ENCODE results near the gene MYL7.

The MYL7 gene

DNA sequence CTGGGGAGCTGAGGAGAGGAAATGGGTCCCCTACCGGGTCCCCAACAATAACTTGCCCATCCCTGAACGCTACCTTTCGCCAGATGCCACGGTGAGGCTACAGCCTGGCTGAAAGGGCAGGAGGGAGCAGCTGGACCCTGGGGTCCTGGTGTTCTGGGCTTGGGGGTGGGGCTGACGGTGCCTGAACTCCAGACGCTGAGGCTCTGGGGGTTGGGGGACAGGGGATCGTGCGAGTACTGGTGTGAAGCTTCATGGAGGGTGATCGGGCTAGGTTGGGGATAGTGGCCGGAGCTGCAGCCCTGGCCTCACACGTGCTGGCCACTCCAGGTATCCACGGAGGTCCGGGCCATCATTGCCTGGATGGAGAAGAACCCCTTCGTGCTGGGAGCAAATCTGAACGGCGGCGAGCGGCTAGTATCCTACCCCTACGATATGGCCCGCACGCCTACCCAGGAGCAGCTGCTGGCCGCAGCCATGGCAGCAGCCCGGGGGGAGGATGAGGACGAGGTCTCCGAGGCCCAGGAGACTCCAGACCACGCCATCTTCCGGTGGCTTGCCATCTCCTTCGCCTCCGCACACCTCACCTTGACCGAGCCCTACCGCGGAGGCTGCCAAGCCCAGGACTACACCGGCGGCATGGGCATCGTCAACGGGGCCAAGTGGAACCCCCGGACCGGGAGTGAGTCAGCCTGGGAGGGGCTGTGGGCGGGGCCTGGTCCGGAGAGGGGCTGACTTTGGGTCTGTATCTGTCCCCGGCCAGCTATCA lies 28.7 kb downstream of the MYL7 start:
- peak; percentile 36 for DNase-seq

GRCh38 chr7:44111761-44112160 lies 29.4 kb downstream of the MYL7 start:
- no peak for DNase-seq

DNA sequence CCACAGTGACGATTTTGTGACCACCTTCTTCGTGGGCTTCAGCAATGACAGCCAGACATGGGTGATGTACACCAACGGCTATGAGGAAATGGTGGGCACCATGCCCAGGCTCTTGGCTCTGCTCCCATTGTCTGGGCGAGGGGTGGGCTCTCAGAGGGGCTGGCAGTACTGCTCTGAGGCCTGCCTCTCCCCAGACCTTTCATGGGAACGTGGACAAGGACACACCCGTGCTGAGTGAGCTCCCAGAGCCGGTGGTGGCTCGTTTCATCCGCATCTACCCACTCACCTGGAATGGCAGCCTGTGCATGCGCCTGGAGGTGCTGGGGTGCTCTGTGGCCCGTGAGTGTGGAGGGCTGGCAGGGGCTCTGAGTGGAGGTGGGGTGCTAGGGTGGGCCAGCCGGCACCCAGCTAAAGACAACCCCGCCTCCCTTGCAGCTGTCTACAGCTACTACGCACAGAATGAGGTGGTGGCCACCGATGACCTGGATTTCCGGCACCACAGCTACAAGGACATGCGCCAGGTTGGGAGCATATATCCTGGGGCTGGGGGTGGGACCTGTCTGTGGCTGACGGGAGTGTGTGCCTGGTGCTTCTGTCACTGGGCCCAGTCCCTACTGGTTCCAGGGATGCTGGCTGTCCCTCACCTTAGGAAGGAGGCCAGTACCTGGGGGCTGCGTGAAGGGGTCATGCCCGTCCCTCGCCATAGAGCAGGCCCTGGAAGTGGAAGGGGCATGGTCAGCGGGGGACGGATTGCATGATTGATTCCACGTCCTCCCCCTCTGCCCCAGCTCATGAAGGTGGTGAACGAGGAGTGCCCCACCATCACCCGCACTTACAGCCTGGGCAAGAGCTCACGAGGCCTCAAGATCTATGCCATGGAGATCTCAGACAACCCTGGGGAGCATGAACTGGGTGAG lies 30.2 kb downstream of the MYL7 start:
- no peak for DNase-seq

GRCh38 chr7:44109991-44110390 lies 31.1 kb downstream of the MYL7 start:
- no peak for DNase-seq

- DNase-seq = no peak
These were observed 32.1 kb downstream of the MYL7 start for GRCh38 chr7:44108768-44109750.

DNA sequence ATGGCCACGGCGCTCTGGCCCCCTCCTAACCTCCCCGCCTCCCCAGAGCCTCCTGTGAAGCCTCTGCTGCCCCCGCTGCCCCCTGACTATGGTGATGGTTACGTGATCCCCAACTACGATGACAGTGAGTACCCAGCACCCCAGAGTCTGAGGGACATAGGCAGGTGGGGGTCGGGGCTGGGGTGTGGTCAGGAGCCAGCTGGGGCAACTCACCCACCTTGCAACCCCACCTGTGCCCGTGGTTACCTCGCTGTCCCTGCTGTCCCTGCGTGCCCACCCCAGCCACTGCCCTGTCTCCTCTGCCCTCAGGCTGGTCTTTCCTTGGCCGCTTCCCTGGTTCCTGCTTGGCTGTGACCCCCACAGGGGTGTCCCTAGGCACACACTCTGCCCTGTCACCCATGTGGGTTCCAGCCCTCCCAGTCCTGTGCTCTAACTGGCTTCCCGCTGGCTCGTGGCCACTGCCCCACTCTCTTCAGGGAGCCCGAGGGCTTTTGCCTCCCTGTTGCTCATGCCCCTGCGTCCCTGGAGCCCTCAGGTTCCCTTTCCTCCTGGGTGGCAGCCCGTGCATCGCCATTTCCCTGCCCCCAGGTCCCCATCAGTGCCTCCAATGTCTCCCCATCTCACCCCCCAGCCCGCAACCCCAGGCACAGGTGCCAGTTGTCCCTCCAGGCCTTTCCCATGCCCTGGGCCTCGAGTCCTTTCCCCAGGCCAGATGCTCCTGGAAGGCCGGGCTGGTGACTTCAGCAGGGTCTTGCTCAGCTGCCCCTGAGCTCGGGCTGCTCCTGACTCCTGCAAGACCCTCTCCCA lies 33.0 kb downstream of the MYL7 start:
- DNase-seq = no peak

- no peak for DNase-seq
These were observed 33.8 kb downstream of the MYL7 start for GRCh38 chr7:44107116-44107960.

DNA sequence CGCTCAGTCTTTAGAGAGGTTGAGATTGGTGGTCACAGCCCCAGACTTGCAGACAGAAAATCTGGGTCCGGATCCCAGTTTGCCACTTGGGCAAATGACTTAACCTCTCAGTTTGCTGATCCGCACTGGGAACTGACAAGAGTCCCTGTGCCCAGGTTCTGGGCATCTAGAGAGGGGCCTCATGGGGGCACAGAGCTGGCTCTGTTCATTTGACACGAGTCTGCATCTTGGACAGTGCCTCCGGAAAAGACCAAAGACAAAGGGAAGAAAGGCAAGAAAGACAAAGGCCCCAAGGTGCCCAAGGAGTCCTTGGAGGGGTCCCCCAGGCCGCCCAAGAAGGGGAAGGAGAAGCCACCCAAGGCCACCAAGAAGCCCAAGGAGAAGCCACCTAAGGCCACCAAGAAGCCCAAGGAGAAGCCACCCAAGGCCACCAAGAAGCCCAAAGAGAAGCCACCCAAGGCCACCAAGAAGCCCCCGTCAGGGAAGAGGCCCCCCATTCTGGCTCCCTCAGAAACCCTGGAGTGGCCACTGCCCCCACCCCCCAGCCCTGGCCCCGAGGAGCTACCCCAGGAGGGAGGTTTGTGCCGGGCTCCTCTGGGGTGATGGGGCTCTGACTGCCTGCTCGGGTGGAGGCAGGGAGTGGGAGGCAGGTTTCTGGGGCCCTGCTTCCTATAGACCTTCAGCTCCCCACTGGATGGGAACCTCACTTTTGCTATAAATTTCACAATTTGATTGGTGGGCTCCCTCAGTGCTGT lies 34.6 kb downstream of the MYL7 start:
- DNase-seq = no peak

- no peak for DNase-seq
These were observed 35.3 kb downstream of the MYL7 start for GRCh38 chr7:44105832-44106231.

GRCh38 chr7:44104860-44105771 lies 36.0 kb downstream of the MYL7 start:
- peak; percentile 67 for DNase-seq

GRCh38 chr7:44103923-44104859 lies 36.9 kb downstream of the MYL7 start, which contains the start of gene AEBP1:
Gene AEBP1, plus strand, starts transcription at chr7:44104345. Its CDS starts 321 bp downstream, at chr7:44104666.
- no peak for DNase-seq

DNA sequence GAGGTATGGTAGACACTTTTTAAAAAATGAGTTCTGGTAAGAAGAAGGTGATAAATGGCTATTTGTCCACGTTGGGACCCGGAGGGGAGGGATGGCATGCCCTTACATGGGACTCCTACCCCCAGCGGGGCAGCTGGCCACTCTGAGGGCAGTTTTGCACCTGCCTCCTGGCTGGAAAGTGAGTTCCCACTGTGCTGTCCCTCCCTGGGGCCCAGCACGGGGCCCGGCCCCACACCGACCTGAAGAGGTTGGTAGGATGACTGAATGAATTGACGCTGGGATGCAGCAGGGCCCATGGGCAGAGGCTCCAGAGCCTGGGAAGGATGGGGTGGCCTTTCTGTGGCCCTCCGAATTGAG lies 37.6 kb downstream of the MYL7 start:
- DNase-seq = peak; percentile 39

GRCh38 chr7:44102846-44103565 lies 38.1 kb downstream of the MYL7 start:
- DNase-seq = no peak

DNA sequence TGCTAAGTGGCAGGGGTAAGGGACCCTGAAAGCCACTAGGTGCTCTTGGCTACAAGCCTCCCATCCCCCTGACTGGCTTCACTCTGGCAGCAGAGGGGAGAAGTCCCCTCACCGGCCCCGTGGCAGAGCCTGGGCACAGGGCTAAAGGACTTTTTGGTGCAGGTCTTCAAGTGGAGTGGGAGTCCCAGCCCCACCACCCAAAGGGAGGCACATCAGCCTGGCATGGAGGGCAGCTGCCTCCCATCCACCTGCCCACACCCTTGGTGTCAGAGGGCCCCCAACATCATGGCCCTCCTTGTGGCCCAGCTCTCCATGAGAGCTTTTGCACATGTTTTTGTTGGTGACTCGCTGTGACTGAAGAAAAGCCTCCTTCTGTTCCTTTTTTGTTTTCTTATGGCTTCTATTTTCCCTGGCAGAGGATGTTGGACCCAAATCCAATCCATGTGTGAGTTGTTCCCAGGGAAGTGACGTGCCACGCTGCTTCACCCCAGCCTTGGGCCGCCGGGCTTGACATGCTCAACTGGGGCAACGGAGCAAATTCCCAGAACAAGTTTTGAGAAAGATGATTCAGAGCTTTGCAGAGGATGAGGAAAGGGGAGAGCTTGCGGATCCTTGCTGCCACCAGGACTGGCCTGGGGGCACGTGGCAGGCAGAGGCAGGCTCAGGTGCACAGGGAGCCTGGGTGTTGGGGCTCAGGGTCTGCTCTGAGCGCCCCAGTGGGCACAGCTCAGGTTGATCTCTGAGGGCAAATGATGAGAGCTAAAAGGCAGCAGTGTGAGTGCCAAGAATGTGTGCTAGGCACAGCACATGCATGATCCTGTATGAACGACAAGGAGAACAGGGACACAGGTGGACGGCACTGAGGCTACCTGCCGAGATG lies 38.9 kb downstream of the MYL7 start:
- no peak for DNase-seq

DNA sequence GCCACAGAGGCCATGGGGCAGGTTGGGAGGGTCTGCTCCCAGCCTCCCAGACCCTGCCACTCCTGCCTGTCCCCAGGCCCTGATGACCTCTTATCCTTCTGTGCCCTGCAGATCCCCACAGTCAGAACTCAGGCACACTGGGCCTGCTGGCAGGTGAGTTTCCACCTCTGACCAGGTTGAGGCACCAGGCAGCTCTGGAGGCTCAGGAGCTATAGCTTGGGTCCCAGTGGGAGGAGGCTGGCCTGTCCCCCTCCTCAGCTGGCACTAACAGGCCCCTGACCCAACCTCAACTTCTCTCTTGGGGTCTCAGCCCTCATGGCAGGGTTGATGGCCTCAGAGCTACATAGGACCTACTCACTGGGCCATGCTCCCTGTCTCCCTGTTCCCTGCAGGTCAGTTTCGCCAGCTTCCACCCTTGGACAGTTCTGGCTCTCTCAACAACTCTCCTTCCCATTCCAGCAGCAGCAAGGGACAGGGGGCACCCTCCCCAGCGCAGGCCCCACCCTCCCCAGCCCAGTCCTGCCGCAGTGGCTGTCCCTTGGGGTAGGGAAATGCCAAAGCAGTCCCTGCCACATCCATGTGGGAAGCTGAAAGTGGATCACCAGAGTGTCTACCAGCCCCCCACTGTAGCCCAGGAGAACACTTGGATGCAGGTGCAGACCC lies 39.7 kb downstream of the MYL7 start:
- DNase-seq = no peak

Data from right kidney (tissue), 1 donor.